Activated CD4-positive, alpha-beta T cell treated with anti-CD3 and anti-CD28 coated beads, Interleukin-2, amount 10 ng/mL, durations not matched to agents 7 days and 5 days (primary cell): ENCODE measurements around the gene BRD3. TPM values are rescaled to one million over a fixed set of nuclear protein-coding genes. Genes with fewer than 3 reads are reported as not detected.

ENCODE experiments used
- CTCF ChIA-PET: fragments of 350-600 bp; sonication (Branson Sonifier 250); formaldehyde crosslinking; loops from one replicate; lab custom pipeline; 2021; ENCODE audit warnings: antibody characterized with exemption; lab: Charles Lee
- POLR2A ChIA-PET: fragments of 350-600 bp; sonication (Branson Sonifier 250); formaldehyde crosslinking; loops from one replicate; lab custom pipeline; 2021; ENCODE audit warnings: antibody characterized with exemption; lab: Charles Lee
- DNase-seq: peaks from one replicate; pipeline ENCODE4 v3.0.0-alpha.2; 2020
- H3K27ac Mint-ChIP-seq: one replicate; pipeline ENCODE4 v1.8.0; 2021; ENCODE audit warnings: mild to moderate bottlenecking, moderate library complexity, mixed read lengths
- H3K27me3 Mint-ChIP-seq: one replicate; pipeline ENCODE4 v1.8.0; 2021; ENCODE audit warnings: mixed read lengths
- H3K36me3 Mint-ChIP-seq: one replicate; pipeline ENCODE4 v1.8.0; 2021; ENCODE audit warnings: low read depth, mixed read lengths
- H3K4me1 Mint-ChIP-seq: one replicate; pipeline ENCODE4 v1.8.0; 2021; ENCODE audit warnings: mixed read lengths
- H3K4me3 Mint-ChIP-seq: one replicate; pipeline ENCODE4 v1.8.0; 2021; ENCODE audit warnings: mild to moderate bottlenecking, moderate library complexity, mixed read lengths
- H3K9me3 Mint-ChIP-seq: one replicate; pipeline ENCODE4 v1.8.0; 2021; ENCODE audit warnings: mixed read lengths
- total RNA-seq, 2 experiments: library from RNA; stranded (reverse); gene quantifications; one replicate each; pipeline ENCODE4 v1.2.3, GENCODE V29; 2021

Gene BRD3
- total RNA-seq, 2 experiments from 2014 or later = 40.1 to 47.4 TPM

- DNase-seq = no peak
- no peak overlapping the region for H3K27ac Mint-ChIP-seq
- no peaks in the 10 kb centered on the region for H3K27me3 Mint-ChIP-seq
- H3K4me1 Mint-ChIP-seq = no peaks in the 10 kb centered on the region
- H3K9me3 Mint-ChIP-seq = no peaks in the 10 kb centered on the region
- ChIA-PET CTCF (no interaction called here), POLR2A (no interaction called here)
- no peak overlapping the region for H3K4me3 Mint-ChIP-seq
- peaks cover 10% of the 10 kb centered on the region for H3K36me3 Mint-ChIP-seq
Measured at GRCh38 chr9:134047868-134048581, 19.8 kb downstream of the BRD3 start.

GRCh38 chr9:134046894-134047681, 20.7 kb downstream of the BRD3 start:
- H3K36me3 Mint-ChIP-seq = peaks cover 8% of the 10 kb centered on the region
- H3K4me3 Mint-ChIP-seq = no peak overlapping the region
- DNase-seq = no peak
- no peak overlapping the region for H3K27ac Mint-ChIP-seq
- CTCF ChIA-PET = interaction anchor here (1.6 kb wide), 1 partner anchor 11 kb away, joined by 5 read pairs; no protein-coding TSS in a partner anchor
- no peaks in the 10 kb centered on the region for H3K4me1 Mint-ChIP-seq
- H3K27me3 Mint-ChIP-seq = no peaks in the 10 kb centered on the region
- POLR2A ChIA-PET = no interaction called here
- H3K9me3 Mint-ChIP-seq = no peaks in the 10 kb centered on the region

- DNase-seq = no peak
- no peaks in the 10 kb centered on the region for H3K9me3 Mint-ChIP-seq
- ChIA-PET CTCF (interaction anchor here (1.2 to 1.6 kb wide), 3 partner anchors 10 to 19 kb away, joined by 4 to 5 read pairs (median 5); no protein-coding TSS in a partner anchor), POLR2A (no interaction called here)
- H3K27ac Mint-ChIP-seq = no peak overlapping the region
- H3K36me3 Mint-ChIP-seq = peaks cover 4% of the 10 kb centered on the region
- no peaks in the 10 kb centered on the region for H3K27me3 Mint-ChIP-seq
- H3K4me1 Mint-ChIP-seq = no peaks in the 10 kb centered on the region
- no peak overlapping the region for H3K4me3 Mint-ChIP-seq
Measured at GRCh38 chr9:134045841-134046544, 21.8 kb downstream of the BRD3 start.

DNA sequence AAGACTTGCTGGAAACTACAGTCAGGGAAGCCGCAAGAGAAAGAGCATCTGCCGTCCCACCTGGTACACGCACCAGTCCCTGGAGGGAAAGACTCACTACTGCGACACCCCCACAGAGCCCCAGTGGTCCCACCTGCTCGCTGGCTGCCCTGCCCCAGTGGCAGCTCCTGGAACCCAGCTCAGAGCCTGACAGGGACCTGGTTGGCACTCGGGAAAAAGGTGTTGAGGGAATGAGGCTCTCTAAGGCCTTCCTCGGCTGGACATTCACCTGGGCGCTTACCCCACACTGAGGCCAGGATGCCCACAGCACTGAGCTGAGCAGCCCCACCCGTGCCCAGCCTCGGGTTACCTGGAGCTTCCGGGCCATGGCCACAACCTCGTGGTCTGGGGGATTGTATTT, 22.9 kb downstream of the BRD3 start:
- no peaks in the 10 kb centered on the region for H3K4me1 Mint-ChIP-seq
- H3K9me3 Mint-ChIP-seq = no peaks in the 10 kb centered on the region
- ChIA-PET POLR2A (no interaction called here), CTCF (interaction anchor here (1.2 to 1.6 kb wide), 2 partner anchors 16 to 20 kb away, joined by 4 to 5 read pairs; no protein-coding TSS in a partner anchor)
- H3K36me3 Mint-ChIP-seq = peaks cover 14% of the 10 kb centered on the region
- no peaks in the 10 kb centered on the region for H3K27me3 Mint-ChIP-seq
- no peak overlapping the region for H3K27ac Mint-ChIP-seq
- no peak for DNase-seq
- H3K4me3 Mint-ChIP-seq = no peak overlapping the region

DNA sequence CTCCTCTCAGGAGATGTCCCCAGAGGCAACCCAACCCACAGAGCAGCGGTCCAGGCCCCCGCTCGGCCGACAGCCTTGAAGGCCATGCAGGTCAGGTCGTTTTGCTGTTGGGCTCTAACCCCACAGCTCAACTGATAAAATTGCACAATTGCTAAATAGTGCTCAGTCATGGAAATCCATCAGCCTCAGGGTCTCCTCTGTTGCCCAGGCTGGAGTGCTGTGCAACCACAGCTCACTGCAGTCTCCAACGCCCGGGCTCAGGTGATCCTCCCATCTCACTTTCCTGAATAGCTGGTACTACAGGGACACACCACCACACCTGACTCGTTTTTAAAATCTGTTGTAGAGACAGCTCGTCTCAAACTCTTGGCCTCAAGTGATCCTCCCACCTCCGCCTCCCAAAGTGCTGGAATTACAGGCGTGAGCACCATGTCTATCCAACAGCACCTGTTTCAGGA, 24.3 kb downstream of the BRD3 start:
- no peak for DNase-seq
- Mint-ChIP-seq H3K4me3 (no peak overlapping the region), H3K27me3 (no peaks in the 10 kb centered on the region), H3K36me3 (peaks cover 28% of the 10 kb centered on the region), H3K9me3 (no peaks in the 10 kb centered on the region), H3K4me1 (no peaks in the 10 kb centered on the region), H3K27ac (no peak overlapping the region)
- POLR2A ChIA-PET = no interaction called here
- CTCF ChIA-PET = interaction anchor here (0.6 kb wide), 2 partner anchors 20 to 30 kb away, joined by 3 read pairs; no protein-coding TSS in a partner anchor

- POLR2A ChIA-PET = no interaction called here
- H3K4me1 Mint-ChIP-seq = no peaks in the 10 kb centered on the region
- no peak overlapping the region for H3K27ac Mint-ChIP-seq
- no peak for DNase-seq
- CTCF ChIA-PET = no interaction called here
- no peak overlapping the region for H3K4me3 Mint-ChIP-seq
- H3K9me3 Mint-ChIP-seq = peaks cover 3% of the 10 kb centered on the region
- no peaks in the 10 kb centered on the region for H3K27me3 Mint-ChIP-seq
- H3K36me3 Mint-ChIP-seq = peaks cover 38% of the 10 kb centered on the region
Measured at GRCh38 chr9:134041649-134041962, 26.2 kb downstream of the BRD3 start.

DNA sequence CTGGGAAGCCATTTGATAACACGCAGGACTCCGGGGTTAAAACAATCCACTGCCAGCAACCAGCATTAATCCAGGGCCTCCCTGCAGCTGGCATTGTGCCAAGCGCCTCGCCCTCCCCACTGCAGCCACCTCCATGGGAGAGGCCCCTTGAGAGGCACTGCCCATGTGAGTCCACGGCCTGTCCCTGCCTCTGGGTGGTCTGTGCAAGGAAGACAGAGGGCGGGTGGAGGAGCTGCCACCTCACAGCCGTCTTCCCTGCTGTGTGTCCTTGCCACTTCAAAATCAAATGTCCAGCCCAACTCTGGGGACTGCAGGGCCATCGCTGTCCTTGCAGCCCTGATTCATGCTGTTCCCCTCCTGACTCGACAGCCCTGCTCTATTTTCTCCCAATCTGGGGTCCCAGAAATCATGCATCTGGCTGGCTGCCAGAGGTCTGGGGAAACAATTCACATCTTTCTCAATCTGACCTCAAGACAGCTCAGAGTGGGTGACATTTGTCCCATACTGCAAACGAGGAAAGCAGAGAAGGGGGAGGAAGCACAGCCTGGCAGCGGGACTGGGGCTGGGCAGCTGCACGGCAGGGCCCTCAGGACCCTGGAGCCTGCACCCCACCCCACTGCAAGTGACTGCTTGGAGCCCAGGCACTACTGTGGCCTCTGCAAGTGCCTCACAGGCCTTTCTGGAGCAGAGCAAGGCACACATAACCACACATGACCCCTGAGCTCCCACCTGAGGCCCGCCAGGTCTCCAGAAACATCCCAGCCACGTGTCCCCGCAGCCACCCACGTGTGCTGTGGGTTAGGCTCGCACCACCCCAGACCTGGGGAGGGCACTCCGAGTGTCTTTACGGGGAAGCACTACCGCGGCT, 26.8 kb downstream of the BRD3 start:
- ChIA-PET CTCF (no interaction called here), POLR2A (no interaction called here)
- H3K4me3 Mint-ChIP-seq = no peak overlapping the region
- H3K4me1 Mint-ChIP-seq = no peaks in the 10 kb centered on the region
- H3K27ac Mint-ChIP-seq = no peak overlapping the region
- DNase-seq = no peak
- no peaks in the 10 kb centered on the region for H3K27me3 Mint-ChIP-seq
- peaks cover 3% of the 10 kb centered on the region for H3K9me3 Mint-ChIP-seq
- peaks cover 43% of the 10 kb centered on the region for H3K36me3 Mint-ChIP-seq

GRCh38 chr9:134040176-134040565, 27.7 kb downstream of the BRD3 start:
- Mint-ChIP-seq H3K4me3 (no peak overlapping the region), H3K36me3 (peaks cover 49% of the 10 kb centered on the region), H3K27me3 (no peaks in the 10 kb centered on the region), H3K27ac (no peak overlapping the region), H3K9me3 (peaks cover 3% of the 10 kb centered on the region), H3K4me1 (no peaks in the 10 kb centered on the region)
- no peak for DNase-seq
- ChIA-PET CTCF (interaction anchor here (0.6 kb wide), 1 partner anchor 1154 kb away, joined by 3 read pairs; no protein-coding TSS in a partner anchor), POLR2A (no interaction called here)

GRCh38 chr9:134039386-134040175, 28.2 kb downstream of the BRD3 start:
- no peak overlapping the region for H3K27ac Mint-ChIP-seq

GRCh38 chr9:134037641-134038040, 30.2 kb downstream of the BRD3 start:
- no peaks in the 10 kb centered on the region for H3K27me3 Mint-ChIP-seq

More at GRCh38 chr9:134039386-134040175, 28.2 kb downstream of the BRD3 start:
- Mint-ChIP-seq H3K9me3 (peaks cover 3% of the 10 kb centered on the region), H3K27me3 (no peaks in the 10 kb centered on the region), H3K36me3 (peaks cover 46% of the 10 kb centered on the region), H3K4me1 (no peaks in the 10 kb centered on the region), H3K4me3 (no peak overlapping the region)
- ChIA-PET POLR2A (no interaction called here), CTCF (interaction anchor here (0.6 kb wide), 1 partner anchor 1153 kb away, joined by 3 read pairs; no protein-coding TSS in a partner anchor)
- DNase-seq = no peak

GRCh38 chr9:134036130-134036529, 31.7 kb downstream of the BRD3 start:
- Mint-ChIP-seq H3K36me3 (peaks cover 54% of the 10 kb centered on the region), H3K27me3 (no peaks in the 10 kb centered on the region), H3K4me3 (no peak overlapping the region), H3K27ac (no peak overlapping the region), H3K9me3 (peaks cover 3% of the 10 kb centered on the region), H3K4me1 (no peaks in the 10 kb centered on the region)
- DNase-seq = no peak
- ChIA-PET POLR2A (no interaction called here), CTCF (interaction anchor here (0.5 to 1.2 kb wide), 2 partner anchors 11 to 110 kb away, joined by 3 to 5 read pairs; no protein-coding TSS in a partner anchor)

More at GRCh38 chr9:134037641-134038040, 30.2 kb downstream of the BRD3 start:
- H3K27ac Mint-ChIP-seq = no peak overlapping the region
- no peak for DNase-seq
- H3K9me3 Mint-ChIP-seq = peaks cover 3% of the 10 kb centered on the region
- no peak overlapping the region for H3K4me3 Mint-ChIP-seq
- H3K36me3 Mint-ChIP-seq = peaks cover 54% of the 10 kb centered on the region
- ChIA-PET POLR2A (no interaction called here), CTCF (no interaction called here)
- H3K4me1 Mint-ChIP-seq = no peaks in the 10 kb centered on the region
